CD4-positive, alpha-beta T cell treated with Interferon alpha-2 for 1 hour (primary cell): ENCODE measurements around the gene IRF2BP2.
A peak's percentile ranks its signal among the peaks of the same experiment; 100 is the strongest.

Experiments used
- DNase-seq, 2 donors: peaks; one replicate each; pipeline ENCODE4 v3.0.0-alpha.2; 2020 to 2022

The IRF2BP2 gene

DNA sequence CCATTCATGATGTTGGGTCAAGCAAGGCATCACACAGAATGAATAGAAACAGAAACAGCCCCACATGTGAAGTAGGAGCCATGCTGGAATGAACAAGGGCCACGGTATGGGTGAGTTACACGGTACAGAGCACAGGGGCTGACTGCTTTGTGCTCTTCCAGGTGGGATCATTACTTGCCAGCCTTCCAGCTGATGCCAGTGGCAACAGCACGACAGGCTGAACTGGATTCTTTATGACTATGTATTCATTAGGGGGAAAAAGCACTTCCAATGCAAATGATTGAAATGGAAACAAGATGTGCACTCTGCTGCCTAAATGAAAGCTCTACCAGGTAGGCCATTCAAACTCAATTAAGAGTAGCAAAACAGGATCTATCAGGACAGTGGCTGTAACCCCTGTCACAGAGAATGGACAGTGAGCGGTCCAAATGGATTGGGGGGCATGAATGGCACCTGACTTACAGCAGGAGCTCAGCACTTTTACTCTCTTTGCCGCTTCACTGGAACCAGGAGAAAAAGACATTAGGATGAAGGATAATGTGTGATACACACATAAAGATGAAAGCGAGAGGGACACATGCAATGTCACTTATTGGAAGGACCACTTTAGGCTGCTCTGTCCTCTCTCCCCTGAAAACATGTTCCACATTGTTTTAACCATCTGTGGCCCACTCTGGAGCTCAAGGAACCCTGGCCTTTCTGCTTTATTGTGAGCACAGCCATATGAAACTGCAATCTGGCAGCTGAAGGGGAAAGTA, 23.4 kb upstream of the IRF2BP2 start:
- no peak for DNase-seq

- no peak for DNase-seq
These were observed 22.2 kb upstream of the IRF2BP2 start for GRCh38 chr1:234632225-234632624.

DNA sequence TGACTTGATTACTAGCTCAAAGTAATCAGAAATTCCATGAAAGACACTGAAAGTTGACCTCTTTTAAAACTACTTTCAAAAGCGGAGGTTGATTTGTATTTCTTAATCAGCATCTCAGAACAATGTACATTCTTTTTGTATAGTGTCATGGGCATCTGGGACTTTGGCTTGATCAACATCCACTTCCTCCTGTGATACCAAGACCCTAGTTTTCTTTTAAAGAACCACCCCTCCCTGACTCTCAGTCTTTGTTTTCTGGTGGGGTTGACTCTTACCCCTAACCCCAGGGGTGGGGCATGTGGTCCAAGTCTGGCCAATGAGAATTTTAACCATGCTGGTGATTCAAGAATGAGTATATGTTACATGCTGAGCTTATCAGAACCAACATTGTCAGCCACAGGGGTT, 21.7 kb upstream of the IRF2BP2 start:
- no peak for DNase-seq

DNA sequence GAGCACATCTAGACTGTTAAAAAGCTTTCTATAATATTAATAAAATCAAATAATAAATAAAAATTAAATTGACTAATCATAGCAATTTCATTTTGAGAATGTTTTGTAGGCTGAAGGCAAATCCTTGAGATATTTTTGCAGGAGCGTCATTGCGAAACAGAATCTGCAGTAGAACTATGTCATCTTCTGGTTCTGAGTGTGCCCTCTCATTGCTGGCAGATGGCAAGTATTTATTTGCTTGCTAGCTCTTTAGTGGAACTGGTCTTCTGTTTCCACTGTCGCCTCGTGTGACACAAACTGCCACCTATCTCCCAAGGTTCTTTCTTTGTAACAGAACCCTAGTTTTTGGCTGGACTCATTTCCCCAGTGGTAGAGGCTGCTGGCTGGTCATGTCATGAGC, 19.0 kb upstream of the IRF2BP2 start:
- DNase-seq, result no peak

- no peak for DNase-seq
These were observed 18.1 kb upstream of the IRF2BP2 start for GRCh38 chr1:234628089-234628488.

DNA sequence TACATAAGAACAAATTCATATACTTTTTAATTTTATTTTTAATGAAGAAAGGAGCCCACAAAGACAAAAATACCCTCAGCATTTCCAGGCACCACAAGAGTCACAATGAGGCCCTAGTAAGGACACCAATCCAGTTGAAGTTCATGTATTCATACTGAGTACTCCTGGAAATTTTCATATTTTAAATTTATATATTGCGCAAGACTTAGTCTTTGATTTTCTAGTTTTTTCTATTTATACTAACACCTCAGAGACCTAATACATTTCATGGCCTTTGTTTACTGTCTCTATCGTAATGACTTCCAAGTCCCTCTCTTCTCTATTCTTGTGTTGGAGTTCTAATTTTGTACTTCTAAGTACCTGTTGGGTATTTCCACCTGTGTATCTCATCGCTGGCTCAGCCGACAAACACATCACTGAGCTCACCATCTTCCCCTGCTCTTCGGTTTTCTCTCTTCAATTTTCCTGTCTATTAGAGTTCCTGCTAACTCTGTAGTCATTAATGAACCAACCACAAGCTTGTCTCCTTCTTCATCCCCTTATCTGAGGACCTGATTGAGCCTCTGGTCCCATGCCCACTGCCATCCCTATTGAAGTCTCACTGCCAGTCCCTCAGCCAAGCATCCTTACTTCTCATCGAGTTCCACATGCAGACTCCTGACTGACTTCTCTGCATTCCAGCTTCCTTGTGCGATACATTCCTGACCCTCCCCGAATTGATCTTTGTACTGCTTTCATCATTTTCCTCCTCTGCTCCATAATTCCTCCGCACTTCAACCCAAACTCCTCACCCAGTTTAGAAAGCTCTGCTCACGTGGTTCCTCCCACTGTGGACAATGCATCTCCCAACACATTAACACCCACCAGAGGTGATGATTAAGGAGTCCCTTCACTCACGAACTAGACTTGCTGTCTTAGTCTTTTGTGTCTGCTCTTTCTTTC, 17.3 kb upstream of the IRF2BP2 start:
- no peak for DNase-seq

DNA sequence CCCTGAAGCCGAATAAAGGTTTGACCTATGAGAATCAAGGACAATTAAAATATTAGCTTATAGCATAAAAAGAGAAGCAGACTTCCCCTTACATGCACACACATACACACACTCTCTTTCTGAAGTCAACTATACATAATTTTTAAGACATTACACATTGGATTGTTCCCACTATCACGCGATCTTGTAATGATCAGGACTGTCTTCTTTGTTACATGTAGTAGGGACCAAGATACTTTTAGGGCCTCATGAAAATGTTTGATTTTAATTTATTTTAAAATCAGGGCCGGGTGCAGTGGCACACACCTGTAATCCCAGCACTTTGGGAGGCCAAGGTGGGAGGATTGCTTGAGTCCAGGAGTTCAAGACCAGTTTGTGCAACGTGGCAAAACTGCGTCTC, 16.4 kb upstream of the IRF2BP2 start:
- DNase-seq, result no peak

GRCh38 chr1:234624724-234625117, 14.7 kb upstream of the IRF2BP2 start:
- no peak for DNase-seq

GRCh38 chr1:234621657-234622335, 11.8 kb upstream of the IRF2BP2 start:
- no peak for DNase-seq

DNA sequence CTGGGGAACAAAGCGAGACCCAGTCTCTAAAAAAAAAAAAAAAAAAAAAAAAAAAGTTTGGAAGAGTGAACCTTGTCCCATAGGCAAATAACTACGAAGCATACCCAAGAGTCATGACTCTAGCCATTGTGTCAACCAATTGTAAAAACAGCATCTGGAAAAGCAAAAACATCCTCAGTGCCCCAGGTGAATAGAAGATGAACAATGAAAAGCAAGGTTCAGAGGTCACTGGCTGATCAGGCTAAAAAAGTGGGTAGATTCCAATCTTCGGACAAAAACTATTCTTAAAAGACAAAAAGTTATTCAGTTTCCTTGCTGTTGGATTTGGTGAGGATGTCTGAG, 11.1 kb upstream of the IRF2BP2 start:
- no peak for DNase-seq

- no peak for DNase-seq
These were observed 10.5 kb upstream of the IRF2BP2 start for GRCh38 chr1:234620272-234621126.

DNA sequence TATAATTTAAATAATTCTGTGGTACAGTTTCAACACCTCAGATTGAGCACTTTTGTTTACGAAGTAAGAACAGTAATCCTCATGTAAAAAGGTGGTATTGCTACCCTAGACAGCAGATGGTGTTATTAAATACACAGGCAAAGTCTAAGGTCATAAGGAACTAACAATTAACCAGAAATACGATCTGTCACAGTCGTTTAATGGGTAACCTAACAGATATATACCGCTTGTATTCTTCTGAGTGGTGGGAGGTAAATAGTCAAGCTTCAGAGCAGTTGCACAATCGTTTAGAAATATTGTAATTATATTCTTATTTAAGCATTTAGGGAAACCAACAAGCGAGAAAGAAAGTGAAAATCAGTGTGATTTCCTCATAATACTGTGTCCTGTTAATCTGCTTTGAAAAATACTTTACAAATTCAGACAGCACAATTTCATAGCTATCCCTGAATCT, 9.8 kb upstream of the IRF2BP2 start:
- no peak for DNase-seq

DNA sequence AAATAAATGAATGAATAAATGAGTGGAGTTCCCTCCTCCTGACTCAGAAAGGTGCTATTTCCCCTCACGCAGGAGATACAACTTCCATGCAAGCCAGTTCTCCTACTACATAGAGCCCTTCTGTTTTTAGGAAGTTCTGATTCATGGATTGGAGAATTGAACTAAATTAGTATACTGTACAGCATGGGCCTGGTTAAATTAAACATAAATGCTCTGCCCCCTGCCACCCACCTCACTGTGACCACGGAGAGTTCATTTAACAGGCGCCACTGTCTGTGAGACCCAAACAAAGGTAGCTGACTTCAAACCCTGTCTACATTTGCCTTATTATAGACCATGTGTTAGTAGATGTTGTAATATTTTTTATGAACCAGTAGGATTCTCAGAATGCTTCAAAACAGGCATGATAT, 9.1 kb upstream of the IRF2BP2 start:
- DNase-seq, result no peak

- DNase-seq, result no peak
These were observed 8.7 kb upstream of the IRF2BP2 start for GRCh38 chr1:234618737-234619049.

DNA sequence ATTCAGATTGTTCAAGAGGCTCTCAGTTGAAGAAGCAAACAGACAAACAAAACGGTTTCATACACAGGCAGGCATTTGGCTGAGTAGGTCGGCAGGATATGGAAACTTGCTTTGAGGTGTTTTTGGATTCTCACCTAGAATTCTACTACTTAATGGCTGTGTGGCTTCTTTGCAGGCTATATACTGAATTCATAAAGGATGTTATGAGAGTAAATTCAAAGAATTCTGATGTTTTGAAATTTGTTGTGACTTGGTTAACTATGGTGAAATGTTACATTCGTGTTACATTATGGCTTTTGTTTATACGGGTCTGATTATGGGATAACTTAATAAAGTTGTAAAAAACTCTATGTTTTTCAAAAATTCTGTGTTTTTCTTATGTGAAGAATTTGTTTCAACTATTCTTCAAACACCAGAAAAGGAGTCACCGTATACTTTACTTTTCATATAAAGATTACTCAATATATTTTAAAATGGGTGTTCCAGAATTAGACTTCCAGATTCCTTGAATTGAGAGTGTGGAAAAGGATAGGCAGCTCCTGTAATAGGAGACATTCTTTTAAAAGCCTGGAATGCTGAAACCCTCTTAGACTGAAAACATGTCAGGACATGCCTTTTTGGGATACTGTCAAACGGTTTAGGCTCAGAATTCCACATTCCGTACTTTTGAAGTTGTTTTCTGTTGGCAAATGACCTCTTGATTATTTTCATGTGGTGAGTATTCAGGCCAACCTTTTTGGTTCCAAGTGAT, 8.2 kb upstream of the IRF2BP2 start:
- DNase-seq, result no peak

DNA sequence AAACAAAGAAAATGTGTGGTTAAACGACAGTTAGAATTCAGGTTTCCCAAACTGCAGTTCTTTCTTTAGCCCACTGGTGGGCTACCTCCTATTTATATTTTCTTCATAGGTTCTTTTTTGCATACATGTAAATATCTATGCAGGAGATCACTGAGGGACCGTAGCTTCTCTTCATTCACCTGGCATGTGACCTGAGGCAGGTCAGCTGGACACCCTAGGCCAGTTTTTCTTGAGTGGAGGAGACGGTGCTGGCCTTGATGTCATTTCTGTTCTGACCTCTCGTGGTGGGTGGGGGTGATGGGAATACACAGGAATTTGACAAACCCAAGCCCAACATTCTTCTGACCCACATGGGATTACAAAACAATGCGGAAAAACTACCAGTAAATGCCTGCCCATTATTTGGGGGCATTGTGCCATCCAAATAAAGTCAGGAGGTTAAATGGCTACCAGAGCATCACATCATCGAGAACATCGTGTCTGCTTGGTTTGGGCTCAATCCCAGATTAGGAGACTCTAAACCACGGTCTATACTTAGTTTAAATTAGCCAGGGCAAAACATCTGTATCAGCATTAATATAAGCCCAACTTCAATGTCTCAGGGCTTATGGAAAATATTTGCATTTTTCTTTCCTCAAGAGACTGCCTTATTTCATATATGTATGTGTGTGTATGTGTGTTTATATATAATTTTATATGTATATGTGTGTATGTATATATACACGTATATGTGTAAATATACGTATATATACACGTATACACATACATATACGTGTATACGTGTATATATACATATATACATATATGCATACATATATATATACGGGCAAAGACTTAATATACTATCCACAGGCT, 7.4 kb upstream of the IRF2BP2 start:
- DNase-seq, result no peak

DNA sequence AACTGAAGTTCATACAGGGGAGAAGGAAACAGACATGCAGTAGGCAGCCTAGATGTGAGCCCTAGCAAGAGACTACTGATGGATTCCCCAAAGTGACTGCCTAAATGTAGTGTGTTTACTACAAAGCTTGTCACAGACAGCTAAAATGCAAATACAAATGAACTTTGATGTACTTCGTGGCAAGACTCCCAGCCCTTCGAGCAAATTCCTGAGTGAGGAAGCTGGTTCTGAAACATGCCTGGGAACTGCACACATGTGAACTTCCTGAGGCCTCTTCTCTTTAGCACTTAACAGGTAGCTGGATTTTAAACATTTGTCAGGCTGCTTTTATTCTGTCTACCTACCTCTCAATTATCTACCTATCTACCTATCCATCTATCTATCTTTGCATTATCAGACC, 6.7 kb upstream of the IRF2BP2 start:
- no peak for DNase-seq

DNA sequence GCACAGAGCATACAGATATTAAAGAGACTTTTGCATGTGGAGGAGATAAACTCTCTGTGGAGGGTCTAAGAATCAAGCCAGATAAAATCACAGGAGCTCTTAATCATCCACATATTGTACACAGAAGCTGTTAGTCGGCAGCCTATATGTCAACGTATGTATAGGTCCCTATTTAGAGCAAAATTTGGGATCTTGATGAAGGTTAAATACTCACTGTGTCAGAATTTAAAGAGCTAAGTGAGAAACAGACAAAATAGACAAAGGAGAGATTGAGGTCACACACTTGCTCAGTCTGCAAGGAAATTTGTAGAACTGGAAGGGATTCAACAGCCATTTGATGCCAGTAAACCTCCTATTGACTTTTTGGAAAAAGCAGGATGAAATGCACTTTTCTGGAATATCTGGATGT, 4.1 kb upstream of the IRF2BP2 start:
- DNase-seq, result no peak

GRCh38 chr1:234613128-234613875, 3.3 kb upstream of the IRF2BP2 start:
- peak in 1 of 2 donors; percentile 17 for DNase-seq
